Lung (tissue), 12 donors: Measurements from ENCODE around the gene RGL1. TPM values are rescaled to one million over a fixed set of nuclear protein-coding genes. Genes with fewer than 3 reads are reported as not detected.
A peak's percentile ranks its signal among the peaks of the same experiment; 100 is the strongest.
"Not testable (repeated sequence)": the region's sequence is repeated elsewhere in the genome, so short reads cannot be mapped to it uniquely, and the experiment has no call there.

ENCODE experiments used
- ATAC-seq: fragments of 200-7000 bp; cut with Tn5 transposase; one replicate; pipeline ENCODE4 v1.9.1; 2020; ENCODE audit warnings: moderate number of reproducible peaks; ENCODE audit not compliant: insufficient read depth, low FRiP score
- DNase-seq, 3 donors: peaks; one replicate each; pipeline ENCODE4 v3.0.0-alpha.2; 2013 to 2017
- H3K27ac ChIP-seq, 2 donors: one replicate each; pipeline ENCODE4 v1.5.1; 2013; ENCODE audit warnings: mild to moderate bottlenecking in 2 of 2, moderate library complexity in 2 of 2, control low read depth in 1 of 2, inconsistent platforms in 1 of 2, low read depth in 1 of 2, low read length in 1 of 2
- H3K27me3 ChIP-seq, 3 donors: one replicate each; pipeline ENCODE4 v1.5.1; 2013; ENCODE audit warnings: low read length in 2 of 3; ENCODE audit not compliant: control insufficient read depth in 3 of 3, insufficient read depth in 3 of 3
- H3K36me3 ChIP-seq, 4 donors: one replicate each; pipeline ENCODE4 v1.5.1; 2013; ENCODE audit warnings: low read length in 4 of 4, mild to moderate bottlenecking in 1 of 4, moderate library complexity in 1 of 4; ENCODE audit not compliant: control insufficient read depth in 4 of 4, insufficient read depth in 4 of 4
- H3K4me1 ChIP-seq, 5 donors: one replicate each; pipeline ENCODE4 v1.5.1; 2013; ENCODE audit warnings: low read length in 5 of 5, mild to moderate bottlenecking in 2 of 5, moderate library complexity in 1 of 5; ENCODE audit not compliant: control insufficient read depth in 5 of 5, insufficient read depth in 5 of 5
- H3K4me3 ChIP-seq: one replicate; pipeline ENCODE4 v1.5.1; 2013; ENCODE audit warnings: mild to moderate bottlenecking, control low read depth, moderate library complexity
- H3K9ac ChIP-seq, 2 donors: one replicate each; pipeline ENCODE4 v1.5.1; 2013; ENCODE audit warnings: low read length in 2 of 2, control low read depth in 1 of 2; ENCODE audit not compliant: insufficient read depth in 1 of 2
- H3K9me3 ChIP-seq, 4 donors: one replicate each; pipeline ENCODE4 v1.5.1; 2013; ENCODE audit warnings: low read length in 3 of 4, mild to moderate bottlenecking in 1 of 4, moderate library complexity in 1 of 4; ENCODE audit not compliant: control insufficient read depth in 4 of 4, insufficient read depth in 3 of 4
- CTCF ChIP-seq: IDR thresholded peaks from 2 replicates; pipeline ENCODE4 v1.5.1; 2012; ENCODE audit warnings: mild to moderate bottlenecking; ENCODE audit errors: control extremely low read depth, extremely low read depth
- WGBS, 2 donors: extraction: QIAGEN DNeasy Blood & Tissue Kit; methylation state at CpG; one replicate each; pipeline ENCODE4 v1.1.7; 2013; 5-methylcytosine and 5-hydroxymethylcytosine counted together
- polyA plus RNA-seq, 2 donors: library from polyadenylated mRNA; stranded (reverse); fragments of 200-250 nt; gene quantifications; one replicate each; pipeline ENCODE4 v1.2.1, GENCODE V29; 2013
- total RNA-seq, 2 donors: library from RNA; depleted of rRNA in 1 of 2; stranded (reverse); fragments of >200 nt in 1 of 2; gene quantifications; one replicate each; pipeline ENCODE4 v1.2.1, GENCODE V29; 2014 to 2021
- donor health status: control.
- donor health status: control.
- donor health status: Bipolar disorder and iron deficiency.
- donor health status: healthy.
- donor health status: DM: yes; HTN: yes; CAD: no.

Gene RGL1
- total and polyA plus RNA-seq, 4 donors: 9.6 to 49.4 (median 35.2) TPM

GRCh38 chr1:183783767-183784637, 20.9 kb upstream of the RGL1 start:
- peaks cover 3 to 28% (median 7%) of the 10 kb centered on the region in 5 donors for H3K4me1 ChIP-seq
- no peaks in the 10 kb centered on the region for H3K27me3 ChIP-seq
- H3K9ac ChIP-seq: no peak overlapping the region
- peak; percentile 46 to 78 (median 63) for DNase-seq
- no peak overlapping the region for H3K4me3 ChIP-seq
- no peaks in the 10 kb centered on the region for H3K36me3 ChIP-seq
- H3K27ac ChIP-seq: peak overlapping the region in 1 of 2 donors; percentile 30
- no peak for TF ChIP-seq CTCF
- WGBS, 2 donors: 66 to 78% methylated on average over 6 of the region's 6 CpGs
- no peak for ATAC-seq
- no peaks in the 10 kb centered on the region for H3K9me3 ChIP-seq

GRCh38 chr1:183785921-183786320, 19.0 kb upstream of the RGL1 start:
- H3K4me3 ChIP-seq, DNase-seq, H3K9ac ChIP-seq, H3K27me3 ChIP-seq, H3K36me3 ChIP-seq, H3K27ac ChIP-seq, ATAC-seq, H3K9me3 ChIP-seq: not testable (repeated sequence)
- 95 to 96% methylated on average over 3 of the region's 3 CpGs for WGBS, 2 donors
- H3K4me1 ChIP-seq: peaks cover 3 to 27% (median 6%) of the 10 kb centered on the region in 5 donors

GRCh38 chr1:183787704-183788103, 17.2 kb upstream of the RGL1 start:
- 65 to 68% methylated on average over 2 of the region's 2 CpGs for WGBS, 2 donors
- no peak for ATAC-seq

More at GRCh38 chr1:183787704-183788103, 17.2 kb upstream of the RGL1 start:
- no peak overlapping the region for H3K27ac ChIP-seq
- H3K9me3 ChIP-seq: no peaks in the 10 kb centered on the region
- no peak overlapping the region for H3K9ac ChIP-seq
- H3K27me3 ChIP-seq: no peaks in the 10 kb centered on the region
- H3K4me1 ChIP-seq: peaks cover 0 to 26% (median 5%) of the 10 kb centered on the region in 5 donors
- no peak for DNase-seq
- no peaks in the 10 kb centered on the region for H3K36me3 ChIP-seq
- TF ChIP-seq CTCF: no peak
- no peak overlapping the region for H3K4me3 ChIP-seq
